HG03520 (cell line): ENCODE data around the gene TCEAL9.
"Not testable (repeated sequence)": the region's sequence is repeated elsewhere in the genome, so short reads cannot be mapped to it uniquely, and the experiment has no call there.

Experiments
- ATAC-seq: cut with Tn5 transposase; IDR thresholded peaks from one replicate; pipeline ENCODE4 v1.9.1; 2021; ENCODE audit warnings: mild to moderate bottlenecking, moderate library complexity; ENCODE audit not compliant: unreplicated experiment

Gene TCEAL9, protein sequence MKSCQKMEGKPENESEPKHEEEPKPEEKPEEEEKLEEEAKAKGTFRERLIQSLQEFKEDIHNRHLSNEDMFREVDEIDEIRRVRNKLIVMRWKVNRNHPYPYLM

DNA sequence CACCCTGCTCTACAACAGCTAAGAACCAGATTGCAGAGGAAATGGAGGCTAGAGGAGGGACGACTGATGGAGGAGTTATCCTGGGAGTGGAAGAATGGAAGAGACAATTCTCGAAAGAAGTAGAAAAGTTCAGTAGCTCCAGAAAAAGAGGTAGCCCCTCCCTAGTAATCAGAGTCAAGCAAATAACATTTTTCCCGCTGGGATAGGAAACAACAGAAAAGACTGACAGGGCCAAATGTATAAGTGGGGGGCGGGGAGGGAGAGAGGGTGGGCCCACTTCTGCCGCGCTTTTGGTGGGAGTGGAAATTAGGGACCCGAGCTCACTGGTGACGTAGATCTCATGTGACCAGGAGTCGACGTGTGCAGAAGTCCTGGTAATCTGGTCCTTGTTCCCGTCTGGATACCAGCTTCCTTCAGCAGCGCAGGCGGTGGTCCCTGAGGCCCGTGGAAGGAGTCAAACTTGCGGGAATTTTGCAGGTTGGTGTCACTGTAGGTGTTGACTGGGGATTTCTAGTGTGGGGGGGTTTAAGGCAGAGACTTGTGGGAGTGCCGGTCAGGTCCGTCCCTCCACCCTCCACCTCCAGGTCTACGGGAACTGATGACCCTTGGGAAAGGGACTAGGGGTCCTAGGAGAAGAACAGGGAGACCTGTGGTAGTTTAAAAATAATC lies at the start of gene TCEAL9:
Gene TCEAL9, plus strand, starts transcription at position 377 of the 669 bp plus-strand sequence. CDS start 1,179 bp downstream, outside the sequence.
- no peak for ATAC-seq

DNA sequence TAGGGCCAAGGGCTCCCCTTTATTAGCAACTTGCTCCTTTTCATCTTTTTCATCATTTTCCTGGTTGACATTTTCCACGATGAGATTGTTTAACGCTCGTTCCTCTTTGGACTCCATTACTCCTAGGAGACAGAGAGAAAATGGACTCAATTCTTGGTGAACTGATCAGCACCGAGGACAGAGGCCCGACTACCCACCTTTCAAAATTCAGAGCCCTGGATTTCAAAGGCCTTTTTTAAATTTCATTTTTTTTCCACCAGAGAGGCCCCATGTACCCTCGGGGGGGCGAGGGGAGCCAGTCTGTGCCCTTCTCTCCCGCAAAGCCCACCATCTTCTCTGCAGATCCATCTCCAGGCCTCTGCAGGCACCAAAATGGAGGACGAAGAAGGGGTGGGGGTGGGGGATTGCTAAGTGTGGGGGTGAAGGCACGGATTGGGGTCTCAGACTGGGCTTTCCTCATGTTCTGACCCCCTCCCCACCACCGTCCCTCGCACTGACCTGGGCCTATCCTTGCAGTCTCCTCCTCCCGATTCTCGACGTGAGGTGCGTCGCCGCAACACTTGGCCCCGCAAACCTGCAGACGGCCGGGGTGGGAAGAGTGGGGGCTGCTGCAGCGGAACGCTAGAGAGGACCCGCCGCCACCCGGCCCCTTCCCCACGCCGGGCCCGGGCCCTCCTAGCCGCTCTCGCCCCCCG lies 46.3 kb upstream of the TCEAL9 start:
- ATAC-seq = no peak

DNA sequence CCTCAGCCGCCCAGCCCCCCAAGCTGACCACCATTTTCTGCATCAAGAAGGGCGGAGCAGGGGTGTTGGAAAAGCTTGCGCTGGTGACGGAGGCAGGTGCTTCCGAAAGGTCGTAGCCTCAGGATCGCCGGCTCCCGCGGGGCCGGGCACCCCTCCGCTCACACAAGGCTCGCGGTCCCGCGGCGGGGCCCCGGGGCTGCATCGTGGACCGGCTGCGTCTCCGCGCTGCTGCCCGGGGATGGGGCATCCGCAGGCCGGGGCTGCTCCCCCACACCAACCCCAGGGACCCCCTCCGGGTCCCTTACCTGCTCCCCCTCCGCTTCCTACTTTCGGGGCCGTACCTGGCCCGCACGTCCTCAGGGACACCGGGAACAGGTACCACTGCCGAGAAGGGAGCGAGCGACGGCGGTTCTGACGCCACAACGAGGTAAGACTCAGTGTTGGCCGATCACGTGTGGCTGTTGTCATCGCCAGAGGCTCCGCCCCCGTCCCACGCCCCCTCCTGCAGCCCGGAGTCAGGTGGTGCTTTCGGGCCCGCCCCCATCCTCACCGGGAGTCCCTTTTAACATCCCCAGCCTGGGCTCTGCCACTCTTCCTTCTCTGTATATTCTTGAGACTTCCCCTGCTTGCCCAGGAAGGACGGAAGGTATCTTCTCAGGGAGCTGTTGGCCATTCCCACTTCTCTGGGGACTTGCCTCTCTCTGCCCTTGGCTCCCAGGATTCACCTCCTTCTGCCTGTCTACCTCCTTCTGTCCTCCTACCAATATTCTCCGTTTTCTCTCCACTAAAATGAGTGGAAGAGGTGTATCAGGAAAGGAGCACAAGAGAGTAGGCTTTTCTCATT lies 45.5 kb upstream of the TCEAL9 start, which contains the start of gene BEX2:
Gene BEX2, minus strand, starts transcription at position 436 of the 844 bp plus-strand sequence. CDS start 1,014 bp downstream, outside the sequence.
- ATAC-seq = peak; percentile 96

DNA sequence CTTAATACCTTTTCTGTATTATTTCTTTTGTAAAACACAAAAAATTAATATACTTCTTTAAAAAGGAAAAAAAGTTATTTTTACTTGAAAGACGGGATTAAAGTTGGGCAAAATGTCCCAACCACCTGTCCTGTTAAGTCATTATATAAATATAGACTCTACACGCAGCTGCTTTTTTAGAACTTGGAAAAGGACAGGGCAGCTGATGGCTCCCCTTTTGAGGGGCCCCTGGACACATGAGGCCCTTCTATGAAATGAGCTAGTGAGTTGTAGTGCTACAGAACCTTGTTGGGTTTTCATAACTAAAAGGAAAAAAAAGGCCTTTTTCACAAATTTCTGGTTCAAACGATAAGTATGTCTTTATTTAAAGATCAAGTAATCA lies 44.9 kb upstream of the TCEAL9 start:
- ATAC-seq = no peak

DNA sequence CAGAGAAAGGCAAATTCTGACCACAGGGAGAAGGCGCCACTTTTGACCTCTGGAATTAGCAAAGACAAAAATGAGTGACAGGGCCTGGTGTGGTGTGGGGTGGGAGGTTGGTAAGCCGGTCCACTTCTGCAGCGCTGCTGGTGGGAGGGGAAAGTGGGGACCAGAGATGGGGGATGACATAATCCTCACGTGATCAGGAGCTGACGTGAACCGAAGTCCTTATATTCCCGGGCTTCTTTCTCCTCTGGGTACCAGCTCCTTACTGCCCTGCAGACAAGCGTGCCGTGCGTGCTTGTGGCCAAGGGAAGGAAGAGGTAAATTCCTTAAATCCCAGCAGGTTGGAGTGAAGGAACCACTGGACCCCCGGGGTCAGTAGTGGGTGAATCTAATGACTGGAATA lies 26.3 kb upstream of the TCEAL9 start, which contains the start of gene TCEAL7:
Gene TCEAL7, plus strand, starts transcription at position 249 of the 400 bp plus-strand sequence. CDS start 1,165 bp downstream, outside the sequence.
- no peak for ATAC-seq

DNA sequence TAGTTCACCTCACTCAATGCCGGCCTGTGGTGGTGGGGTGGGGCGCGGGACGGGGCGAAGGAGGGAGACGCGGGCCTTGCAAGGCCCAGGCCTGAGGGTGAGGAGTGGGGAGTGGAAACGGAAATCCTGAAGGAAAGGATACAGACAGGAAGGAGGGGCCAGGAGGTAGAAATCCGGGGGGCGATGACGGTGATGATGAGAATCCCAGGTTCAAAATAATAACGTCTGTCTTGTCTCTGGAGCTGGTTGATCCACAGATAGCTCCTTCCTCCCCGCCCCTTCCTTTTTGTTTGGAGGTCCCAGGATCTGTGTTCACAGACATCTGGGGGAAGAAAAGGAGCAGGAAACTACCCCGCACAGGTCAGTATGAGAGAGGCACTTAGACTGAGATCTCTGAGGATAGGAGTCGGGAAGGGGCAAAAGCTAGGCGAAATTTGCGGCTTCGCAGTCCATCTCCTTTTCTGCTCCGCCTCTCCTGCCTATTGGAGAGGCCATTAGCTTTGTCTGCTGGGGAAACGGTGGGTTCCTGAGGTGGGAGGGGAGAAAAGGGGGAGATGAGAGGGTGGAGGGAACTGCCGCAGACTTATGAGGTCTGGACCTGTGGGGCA lies 25.5 kb upstream of the TCEAL9 start:
- ATAC-seq = no peak

DNA sequence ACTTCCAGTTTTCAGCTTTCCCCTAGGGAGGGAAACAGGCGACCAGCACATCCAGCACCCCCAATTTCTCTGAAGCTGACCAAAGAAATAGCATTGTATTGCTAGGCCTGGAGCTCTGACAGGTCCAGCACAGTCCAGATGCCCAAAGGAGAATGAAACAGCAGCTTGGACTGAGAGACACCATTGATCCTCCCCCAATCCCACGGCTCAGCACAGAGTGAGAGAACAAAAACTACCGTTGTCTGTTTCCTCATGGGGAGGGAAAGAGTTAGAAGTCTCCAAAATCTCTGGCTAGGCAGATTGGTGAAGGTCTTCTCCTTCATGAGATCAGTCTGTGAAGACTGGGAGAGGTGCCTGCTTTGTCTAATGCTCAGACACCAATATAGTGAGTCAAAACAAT lies 17.6 kb upstream of the TCEAL9 start:
- no peak for ATAC-seq

DNA sequence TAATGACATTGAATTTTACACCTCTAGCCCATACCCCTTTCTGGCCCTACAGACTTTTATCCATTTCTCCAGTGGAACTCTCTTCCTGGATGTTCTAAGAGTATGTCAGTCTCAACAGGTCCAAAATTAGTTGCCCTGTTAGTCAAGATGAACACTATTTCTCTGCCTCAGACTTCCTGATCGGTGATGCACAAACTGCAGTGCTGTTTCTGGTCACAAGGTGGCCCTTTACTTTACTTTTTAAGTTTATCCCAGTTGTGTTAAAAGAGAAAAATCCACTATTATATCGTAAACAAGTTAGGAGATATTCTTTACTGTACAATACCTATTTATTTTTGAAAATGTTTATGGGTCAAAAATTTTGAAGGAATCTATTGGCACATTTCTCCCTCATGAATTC lies 13.2 kb upstream of the TCEAL9 start:
- ATAC-seq = peak; percentile 61

DNA sequence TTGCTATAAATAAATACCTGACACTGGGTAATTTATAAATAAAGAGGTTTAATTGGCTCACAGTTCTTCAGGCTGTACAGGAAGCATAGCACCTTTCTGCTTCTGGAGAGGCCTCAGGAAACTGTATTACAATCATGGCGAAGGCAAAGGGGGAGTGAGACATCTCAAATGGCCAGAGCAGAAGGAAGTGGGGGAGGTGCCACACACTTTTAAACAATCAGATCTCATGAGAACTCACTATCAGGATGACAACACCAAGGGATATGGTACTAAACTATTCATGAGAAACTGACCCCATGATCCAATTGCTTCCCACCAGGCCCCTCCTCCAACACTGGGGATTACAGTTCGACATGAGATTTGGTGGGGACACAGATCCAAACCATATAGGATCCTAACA lies 11.7 kb upstream of the TCEAL9 start:
- ATAC-seq = no peak

DNA sequence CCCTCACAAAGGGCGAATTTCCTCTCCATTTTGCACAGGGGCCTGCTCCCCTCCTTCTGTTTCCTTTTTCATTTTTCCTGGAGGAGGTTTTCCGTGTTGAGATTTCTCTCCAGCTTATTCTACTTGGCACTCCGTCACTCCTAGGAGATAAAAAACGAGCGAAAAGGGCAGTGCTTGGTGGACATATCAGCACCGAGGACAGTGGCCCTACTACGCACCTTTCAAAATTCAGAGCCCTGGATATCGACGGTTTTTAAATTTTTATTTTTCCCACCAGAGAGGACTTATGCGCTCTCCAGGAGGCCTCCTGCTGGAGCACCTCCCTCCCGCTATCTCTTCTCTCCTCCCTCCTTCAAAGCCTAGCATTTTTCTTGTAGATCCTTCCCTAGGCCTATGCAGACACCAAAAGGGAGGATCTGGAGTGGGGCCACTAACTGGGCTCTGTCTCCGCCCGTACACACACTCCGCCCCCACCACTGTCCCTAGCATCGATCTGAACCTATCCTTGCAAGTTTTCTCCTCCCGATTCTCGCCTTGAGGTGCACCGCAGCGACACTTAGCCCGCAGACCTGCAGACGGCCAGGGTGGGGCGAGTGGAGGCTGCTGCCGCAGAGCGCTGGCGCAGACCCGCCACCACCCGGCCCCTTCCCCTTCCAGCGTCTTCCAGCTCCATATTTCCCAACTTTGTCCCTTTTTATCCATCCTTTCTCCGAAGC lies 8.5 kb upstream of the TCEAL9 start:
- no peak for ATAC-seq

DNA sequence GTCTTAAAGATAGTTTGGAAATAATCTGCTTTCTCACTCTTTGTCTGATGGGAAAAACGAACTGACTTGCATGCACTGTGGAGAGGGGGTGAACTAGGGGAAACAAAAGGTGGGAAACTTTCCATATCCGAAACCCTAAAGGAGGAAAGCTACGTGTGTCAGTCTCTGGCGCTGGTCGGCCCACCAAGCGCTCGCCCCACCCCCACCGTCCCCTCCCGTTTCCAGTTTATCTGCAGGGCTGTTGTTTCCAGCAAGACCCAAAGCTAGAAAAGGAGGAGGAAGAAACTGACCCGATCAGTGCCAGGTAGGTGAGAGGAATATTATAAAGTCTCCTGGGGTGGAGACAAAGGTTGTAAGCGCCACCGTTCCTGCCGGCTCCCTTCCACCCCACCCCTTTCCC lies 552 bp downstream of the TCEAL9 start:
- no peak for ATAC-seq

DNA sequence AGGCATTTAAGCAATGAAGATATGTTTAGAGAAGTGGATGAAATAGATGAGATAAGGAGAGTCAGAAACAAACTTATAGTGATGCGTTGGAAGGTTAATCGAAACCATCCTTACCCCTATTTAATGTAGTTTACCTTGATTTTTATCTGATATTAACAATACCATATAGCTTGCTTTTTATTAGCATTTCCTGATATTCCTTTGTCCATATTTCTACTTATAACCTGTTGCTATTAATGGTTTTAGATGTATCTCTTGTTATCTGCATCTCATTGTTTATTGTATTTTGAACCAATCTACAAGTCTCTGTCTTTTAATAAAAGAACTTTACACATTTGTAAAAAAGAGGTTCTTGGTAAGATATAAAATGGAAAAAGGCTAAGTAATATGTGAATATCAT lies 1.6 kb downstream of the TCEAL9 start:
- no peak for ATAC-seq

DNA sequence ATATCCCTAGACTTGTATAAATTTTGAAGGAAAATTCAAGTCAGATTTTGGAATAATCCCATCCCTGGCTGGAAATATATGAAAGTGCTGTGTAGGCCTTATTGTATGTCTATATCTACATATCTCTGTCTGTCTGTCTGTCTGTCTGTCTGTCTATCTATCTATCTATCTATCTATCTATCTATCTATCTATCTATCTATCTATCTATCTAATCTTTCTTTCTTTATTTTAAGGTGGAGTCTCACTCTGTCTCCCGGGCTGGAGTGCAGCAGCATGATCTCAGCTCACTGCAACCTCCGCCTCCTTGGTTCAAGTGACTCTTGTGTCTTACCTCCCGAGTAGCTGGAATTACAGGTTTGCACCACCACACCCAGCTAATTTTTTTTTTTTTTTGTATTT lies 3.3 kb downstream of the TCEAL9 start:
- ATAC-seq = not testable (repeated sequence)

DNA sequence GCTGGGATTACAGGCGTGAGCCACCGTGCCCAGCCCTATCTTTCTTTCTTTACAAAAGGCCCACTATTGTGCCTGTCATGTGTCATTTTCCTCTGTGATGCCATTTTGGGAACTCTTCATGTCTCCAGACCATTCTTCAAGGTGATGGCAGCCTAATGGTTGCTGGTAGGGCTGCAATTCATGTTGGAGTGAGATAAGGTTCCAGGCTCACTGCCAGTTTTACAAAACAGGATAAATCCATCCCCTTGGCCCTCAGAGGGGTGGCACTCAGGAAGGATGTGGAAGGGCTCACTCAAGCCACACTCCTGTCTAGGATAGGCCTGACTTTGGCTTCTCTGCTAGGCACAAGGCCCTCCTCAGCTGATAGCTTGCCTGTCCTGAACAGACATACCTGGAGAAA lies 3.8 kb downstream of the TCEAL9 start:
- ATAC-seq = no peak

DNA sequence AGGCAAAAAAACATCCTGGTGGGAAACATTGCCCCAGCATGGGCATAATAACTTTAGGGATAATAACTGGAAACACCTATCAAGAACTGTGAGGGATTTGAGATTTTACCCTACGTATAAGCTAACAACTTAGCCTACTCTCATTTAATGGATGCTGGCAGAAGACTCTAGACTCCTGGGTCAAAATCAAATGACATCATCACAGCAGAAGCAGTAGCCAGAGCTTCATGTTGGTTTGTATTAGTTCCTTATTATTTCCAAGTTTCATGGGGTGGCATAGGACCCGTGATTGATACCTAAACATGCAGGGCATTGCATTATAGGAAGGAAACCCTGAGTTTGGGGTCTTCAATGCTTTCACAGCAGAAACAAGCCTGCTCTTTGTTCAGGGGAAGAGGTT lies 4.6 kb downstream of the TCEAL9 start:
- ATAC-seq = no peak

DNA sequence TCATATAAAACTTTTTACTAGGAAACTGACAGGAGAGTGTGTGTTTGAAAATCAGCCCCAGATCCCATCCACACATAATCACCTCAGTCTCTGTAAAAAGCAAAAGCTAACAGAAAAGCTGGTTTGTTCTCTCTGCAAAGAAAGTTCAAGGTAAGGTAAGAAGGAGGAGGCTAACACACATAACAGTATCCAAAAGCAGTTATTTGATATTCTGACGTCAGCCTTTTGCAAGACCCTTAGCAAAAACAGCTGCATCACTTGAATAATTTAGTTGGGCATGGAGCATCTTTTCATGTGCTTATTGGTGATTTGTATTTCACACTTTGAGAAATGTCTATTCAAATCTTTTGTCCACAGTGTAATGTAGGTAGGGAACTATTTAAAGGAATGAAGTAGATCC lies 5.5 kb downstream of the TCEAL9 start:
- no peak for ATAC-seq

DNA sequence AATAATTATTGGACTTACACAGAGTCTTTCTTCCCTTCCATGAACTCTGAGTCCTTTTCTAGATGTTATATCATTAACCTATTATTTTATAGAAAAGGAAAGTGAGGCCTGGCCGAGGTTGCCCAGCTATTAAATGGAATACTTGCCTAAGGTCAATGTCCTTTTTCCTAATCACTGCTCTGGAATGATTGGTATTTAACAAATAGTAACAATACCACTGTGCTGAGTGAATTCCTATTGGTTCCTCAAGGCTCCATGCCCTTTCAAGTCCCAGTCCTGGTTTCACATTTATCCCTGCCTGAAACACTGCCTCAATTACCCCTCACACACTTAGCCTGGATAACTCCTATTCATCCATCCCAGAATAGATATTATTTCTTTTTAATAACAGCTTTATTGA lies 6.2 kb downstream of the TCEAL9 start:
- no peak for ATAC-seq

DNA sequence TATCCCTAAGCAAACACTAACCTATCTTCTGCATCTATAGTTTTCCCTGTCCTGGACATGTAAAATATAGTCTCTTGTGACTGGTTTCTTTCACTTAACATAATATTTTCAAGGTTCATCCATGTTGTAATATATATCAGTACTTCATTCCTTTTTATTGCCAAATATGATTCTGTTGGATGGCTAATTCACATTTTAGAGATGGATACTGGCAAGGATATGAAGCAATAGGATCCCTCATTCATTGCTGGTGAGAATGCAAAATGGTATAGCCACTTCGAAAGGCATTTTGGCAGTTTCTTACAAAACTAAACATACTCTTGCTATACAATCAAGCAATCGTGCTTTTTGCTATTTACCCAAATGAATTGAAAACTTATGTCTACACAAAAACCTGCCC lies 6.7 kb downstream of the TCEAL9 start:
- ATAC-seq = no peak

DNA sequence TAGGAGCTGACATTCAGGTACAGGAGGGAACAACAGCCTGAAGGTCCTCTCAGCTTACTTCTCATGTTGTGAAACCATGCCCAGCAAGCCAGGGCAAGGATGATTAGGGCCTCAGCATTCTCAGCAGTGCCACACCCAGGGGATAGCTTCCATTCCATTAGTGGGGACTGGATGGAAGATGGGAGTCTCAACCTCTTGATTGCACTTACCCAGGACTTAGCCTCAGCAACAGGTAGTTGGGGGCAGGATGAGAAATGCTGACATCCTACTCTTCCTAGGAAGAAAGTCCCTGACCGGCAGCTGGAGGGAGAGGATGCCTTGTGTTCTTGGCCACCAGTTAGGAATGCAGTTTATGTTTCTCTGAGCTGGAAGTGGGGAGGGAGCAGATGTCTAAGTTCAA lies 11.2 kb downstream of the TCEAL9 start:
- no peak for ATAC-seq

DNA sequence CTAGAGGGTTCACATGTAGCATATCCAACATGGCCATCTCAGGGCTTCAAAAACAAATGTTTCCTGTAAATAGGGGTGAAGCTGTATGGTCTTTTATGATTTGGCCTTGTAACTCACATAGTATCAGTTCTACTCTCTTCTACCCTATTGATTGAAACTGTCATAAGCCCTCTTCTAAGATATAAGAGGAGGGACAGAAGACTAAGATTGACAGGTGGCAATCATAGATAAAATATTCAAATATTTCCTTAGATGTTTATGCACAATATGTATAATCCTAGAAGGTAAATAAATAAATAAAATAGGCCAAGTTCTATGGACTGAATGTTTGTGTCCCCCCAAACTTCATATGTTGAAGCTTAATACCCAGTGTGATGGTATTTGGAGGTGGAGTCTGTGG lies 13.2 kb downstream of the TCEAL9 start:
- no peak for ATAC-seq
